ENCODE data around the gene BOLL. TPM values are rescaled to one million over a fixed set of nuclear protein-coding genes. Genes with fewer than 3 reads are reported as not detected.
"Not testable (repeated sequence)": the region's sequence is repeated elsewhere in the genome, so short reads cannot be mapped to it uniquely, and the experiment has no call there.

BOLL gene
- total RNA-seq, 1 experiment from 2014 or later: not detected

DNA sequence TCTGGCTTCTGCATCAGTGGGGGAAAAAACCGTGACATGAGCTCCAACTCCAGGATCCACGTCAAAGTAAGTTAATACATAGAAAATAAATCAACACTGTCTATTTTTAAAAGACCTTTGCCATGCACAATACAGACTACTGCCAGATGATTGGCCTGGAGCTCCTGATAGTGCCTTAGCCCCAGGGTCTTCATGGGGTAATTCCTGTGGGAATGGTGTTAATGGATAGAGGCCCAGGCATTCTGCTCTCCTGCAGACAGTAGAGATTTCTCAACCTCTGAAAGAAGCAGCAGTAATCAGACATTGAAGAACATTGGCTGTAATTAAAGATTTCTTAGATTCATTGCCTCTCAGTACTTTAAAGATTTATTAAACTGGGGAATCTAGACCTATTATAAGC lies 15.0 kb upstream of the BOLL start:
- DNase-seq (ENCODE audit: low spot score): no peak
- in situ Hi-C loops (cut with HindIII; ENCODE audit: low sequenced_read_pairs): no loop called here

DNA sequence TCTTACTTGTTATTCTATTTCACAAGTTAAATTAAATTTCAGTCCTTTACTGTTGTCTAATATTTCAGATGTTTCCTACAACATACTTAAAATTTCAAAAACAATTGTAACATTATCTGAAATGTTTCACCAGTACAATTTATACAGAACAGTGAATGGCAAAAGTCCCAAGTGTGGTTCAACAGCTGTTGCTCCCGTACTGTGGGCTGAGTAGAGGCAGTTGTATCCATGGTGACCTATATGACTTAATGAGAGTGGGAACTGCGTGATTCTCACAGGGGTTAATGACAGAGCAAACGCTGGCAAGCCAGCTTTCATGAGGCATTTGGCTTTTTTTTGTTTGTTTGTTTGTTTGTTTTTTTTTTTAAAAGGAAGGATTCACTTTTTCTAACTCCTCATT lies 13.9 kb upstream of the BOLL start:
- no peak for DNase-seq (ENCODE audit: low spot score)
- in situ Hi-C loops (cut with HindIII; ENCODE audit: low sequenced_read_pairs): no loop called here

DNA sequence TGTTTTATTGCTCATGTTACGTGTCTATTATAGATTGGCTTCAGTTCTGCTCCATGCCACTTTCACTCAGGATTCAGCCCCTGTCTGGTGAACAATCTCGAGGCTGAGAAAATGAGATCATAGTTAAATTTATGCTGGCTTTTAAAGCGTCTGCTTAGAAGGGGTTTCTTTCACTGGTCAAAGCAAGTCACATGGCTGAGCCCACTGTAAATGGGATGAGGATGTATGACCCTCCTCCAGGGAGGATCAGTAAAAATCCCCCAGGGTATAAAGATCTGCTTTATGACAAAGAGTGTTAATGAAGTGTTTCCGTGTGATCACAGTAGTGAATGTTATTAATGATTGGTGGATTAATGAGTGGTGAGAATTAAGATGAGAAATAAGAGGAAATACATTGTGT lies 13.1 kb upstream of the BOLL start:
- in situ Hi-C loops (cut with HindIII; ENCODE audit: low sequenced_read_pairs): no loop called here
- no peak for DNase-seq (ENCODE audit: low spot score)

DNA sequence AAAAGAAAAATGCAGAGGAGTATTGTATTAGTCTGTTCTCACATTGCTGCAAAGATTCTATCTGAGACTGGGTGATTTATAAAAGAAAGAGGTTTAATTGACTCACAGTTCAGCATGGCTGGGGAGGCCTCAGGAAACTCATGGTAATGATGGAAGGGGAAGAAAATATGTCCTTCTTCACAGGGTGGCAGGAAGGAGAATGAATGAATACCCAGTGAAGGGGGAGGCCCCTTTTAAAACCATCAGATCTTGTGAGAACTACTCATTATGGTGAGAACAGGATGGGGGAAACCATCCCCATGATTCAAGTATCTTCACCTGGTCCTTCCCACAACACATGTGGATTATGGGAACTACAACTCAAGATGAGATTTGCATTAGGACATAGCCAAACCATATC lies 10.2 kb upstream of the BOLL start:
- in situ Hi-C loops (cut with HindIII; ENCODE audit: low sequenced_read_pairs): no loop called here
- DNase-seq (ENCODE audit: low spot score): no peak

DNA sequence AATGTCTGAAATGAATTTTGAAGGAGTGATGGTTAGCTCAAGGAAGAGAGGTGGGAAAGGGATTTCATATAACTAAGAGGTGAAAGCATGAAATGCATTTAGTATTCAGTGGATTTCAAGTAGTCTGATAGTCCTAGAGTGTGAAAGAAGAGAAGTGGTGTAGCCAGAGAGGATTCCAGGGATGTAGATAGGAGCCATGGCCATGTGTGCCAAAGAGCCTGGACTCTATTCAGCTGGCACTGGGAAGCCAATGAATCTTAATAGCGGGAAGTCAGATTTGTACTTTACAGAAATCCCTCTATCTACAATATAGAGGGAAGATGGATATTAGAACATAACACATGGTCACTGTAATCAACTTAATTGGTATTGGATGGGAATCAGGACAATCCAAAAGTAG lies 8.3 kb upstream of the BOLL start:
- in situ Hi-C loops (cut with HindIII; ENCODE audit: low sequenced_read_pairs): no loop called here
- no peak for DNase-seq (ENCODE audit: low spot score)

DNA sequence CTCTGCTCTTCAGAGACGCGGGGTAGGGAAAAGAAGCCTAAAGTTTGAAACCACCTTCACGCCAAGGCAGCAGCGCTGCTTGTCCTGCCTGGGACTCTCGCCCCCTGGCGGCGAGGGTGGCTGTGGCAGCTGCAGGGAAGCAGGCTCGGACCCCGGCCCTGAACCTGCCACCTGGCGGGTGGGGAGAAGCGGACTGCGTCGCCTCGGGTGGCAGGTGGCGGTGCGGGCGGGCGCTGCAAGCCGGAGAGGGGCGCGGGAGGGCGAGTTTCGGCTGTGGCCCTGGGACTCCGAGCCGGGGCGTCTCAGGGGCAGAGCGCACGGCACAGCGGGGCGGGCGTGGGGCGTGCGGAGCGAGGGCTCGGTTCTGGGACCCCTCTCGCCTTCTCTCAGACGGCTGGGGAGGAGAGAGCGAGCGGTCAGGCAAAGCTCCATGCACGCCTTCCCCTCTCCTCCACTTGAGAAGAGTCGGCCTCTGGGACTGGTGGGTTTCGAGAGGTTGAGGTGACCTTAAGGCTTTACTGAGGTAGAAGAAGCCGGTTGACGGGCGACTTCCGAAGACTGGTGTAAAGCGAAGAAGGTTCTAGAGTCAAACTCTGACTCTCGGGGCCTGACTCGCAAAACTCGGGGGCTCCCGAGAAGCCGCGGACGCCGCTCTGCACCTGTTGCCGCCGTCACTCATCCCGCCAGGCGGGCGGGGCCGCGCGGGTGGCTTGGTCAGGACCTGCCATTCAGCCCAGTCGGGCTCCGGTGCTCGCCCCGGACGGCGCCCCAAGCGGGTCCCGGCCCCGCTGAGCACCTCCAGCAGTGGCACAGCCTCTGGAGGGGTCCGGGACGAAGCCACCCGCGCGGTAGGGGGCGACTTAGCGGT lies 1.1 kb upstream of the BOLL start:
- DNase-seq (ENCODE audit: low spot score): no peak
- in situ Hi-C loops (cut with HindIII; ENCODE audit: low sequenced_read_pairs): no loop called here

DNA sequence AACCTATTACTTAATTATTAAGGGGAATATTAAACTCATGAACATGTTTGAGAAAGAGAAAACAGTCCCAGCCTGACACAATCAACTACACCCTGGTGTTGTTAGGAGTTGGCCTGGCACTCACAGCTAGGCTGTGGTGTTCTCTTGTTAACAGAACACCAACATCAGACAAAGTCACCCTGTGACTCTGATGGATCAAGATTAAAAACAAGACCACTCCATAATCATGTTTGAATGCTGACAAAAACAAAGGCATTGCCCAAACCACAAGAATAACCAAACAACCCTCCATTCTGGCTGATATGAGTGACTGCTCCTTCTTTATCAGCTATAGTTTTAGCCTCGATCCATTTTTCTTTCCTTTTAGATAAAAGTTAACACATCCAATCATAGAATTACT lies 3.0 kb downstream of the BOLL start:
- in situ Hi-C loops (cut with HindIII; ENCODE audit: low sequenced_read_pairs): no loop called here
- DNase-seq (ENCODE audit: low spot score): no peak

DNA sequence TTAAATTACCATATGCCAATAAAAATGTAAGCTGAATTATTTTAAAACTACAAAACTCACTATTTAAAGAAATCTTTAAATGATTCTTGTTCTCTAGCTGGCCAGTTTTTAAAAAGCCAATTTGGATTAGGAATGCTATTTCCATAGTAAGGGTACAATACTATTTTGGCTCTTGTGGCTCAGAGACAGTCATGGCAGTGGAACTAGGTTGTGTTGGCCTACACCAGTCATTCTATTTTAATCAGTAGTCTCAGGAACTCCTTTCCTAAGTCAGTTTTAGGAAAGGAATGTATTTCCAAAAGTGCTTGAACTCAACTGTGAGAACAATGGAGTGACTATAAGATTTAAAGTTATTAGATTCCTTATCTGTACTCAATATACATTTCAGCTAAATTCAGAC lies 5.9 kb downstream of the BOLL start:
- no peak for DNase-seq (ENCODE audit: low spot score)
- in situ Hi-C loops (cut with HindIII; ENCODE audit: low sequenced_read_pairs): no loop called here

DNA sequence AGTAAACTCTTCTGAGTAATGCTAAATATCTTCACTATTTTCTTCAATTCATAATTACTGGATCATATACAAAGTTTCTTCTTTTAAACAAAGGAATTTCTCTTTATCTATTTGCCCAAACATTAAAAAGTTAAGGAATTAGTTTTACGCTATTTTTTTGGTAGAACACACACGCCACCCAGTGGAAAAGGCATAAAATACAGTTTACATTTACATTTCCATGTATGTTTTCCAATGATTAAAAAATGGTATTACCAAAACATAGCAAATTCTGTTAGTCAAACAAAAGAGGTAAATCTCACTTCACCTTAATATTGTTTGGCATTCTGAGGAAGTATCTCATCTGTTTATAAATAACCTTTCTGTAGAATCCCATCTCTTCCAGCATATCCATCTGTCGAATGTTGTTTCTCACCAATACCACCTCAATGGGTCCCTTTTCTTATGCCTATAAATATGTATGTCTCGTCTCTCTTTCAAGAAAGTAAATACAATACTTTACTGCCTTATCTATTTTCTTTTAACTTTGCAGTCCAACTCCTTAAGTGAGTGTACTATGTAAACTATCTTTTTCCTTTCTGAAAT lies 7.2 kb downstream of the BOLL start:
- in situ Hi-C loops (cut with HindIII; ENCODE audit: low sequenced_read_pairs): no loop called here

DNA sequence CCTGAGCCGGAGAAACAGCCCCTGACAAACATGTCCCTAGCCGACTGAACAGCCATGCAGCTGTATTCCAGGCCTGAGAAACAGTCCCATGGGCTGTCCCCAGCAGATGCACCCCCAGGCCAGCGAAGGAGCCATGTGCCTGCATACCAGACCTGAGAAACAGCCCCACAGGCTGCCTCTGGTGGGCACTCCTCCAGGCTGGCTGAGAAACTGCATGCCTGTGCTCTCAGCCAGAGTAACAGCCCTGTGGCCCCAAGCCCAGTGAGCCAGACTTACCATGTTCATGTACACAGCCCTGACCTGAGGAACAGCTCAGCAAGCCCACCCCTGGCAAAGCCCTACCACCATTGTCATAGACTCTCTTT lies 24.8 kb downstream of the BOLL start:
- no peak for DNase-seq (ENCODE audit: low spot score)
- in situ Hi-C loops (cut with HindIII; ENCODE audit: low sequenced_read_pairs): no loop called here

More for the DNA sequence above, 7.2 kb downstream of the BOLL start:
- DNase-seq (ENCODE audit: low spot score): peak; percentile 33

DNA sequence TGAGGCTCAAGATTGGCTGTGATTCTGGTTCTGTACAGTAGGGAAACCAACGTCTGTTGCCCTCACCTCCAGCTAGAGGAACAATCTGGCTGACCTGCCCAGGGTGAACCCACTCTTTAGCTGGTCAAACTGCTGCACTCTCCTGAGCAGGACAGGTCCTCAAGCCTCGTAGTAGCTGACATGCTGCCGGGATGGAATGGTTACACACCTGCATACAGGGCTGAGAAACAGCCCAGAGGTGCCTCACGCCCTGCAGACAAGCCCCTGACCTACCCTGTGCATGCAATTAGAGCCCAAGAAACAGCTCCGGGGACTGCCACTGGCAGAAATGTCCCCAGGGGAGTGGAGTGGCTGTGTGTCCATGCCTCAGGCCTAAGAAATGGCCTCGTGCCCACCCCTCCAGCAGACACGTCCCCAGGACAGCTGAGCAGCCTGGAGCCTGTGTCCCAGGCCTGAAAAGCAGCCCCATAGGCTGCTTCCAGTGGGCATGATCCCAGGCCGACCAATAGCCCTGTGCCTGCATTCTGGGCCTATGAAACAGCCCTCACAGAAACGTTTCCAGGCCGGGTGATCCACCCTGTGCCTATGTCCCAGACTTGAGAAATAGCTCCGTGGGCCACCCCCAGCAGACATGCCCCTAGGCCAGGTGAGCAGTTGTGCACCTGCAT lies 25.4 kb downstream of the BOLL start:
- in situ Hi-C loops (cut with HindIII; ENCODE audit: low sequenced_read_pairs): no loop called here
- no peak for DNase-seq (ENCODE audit: low spot score)

DNA sequence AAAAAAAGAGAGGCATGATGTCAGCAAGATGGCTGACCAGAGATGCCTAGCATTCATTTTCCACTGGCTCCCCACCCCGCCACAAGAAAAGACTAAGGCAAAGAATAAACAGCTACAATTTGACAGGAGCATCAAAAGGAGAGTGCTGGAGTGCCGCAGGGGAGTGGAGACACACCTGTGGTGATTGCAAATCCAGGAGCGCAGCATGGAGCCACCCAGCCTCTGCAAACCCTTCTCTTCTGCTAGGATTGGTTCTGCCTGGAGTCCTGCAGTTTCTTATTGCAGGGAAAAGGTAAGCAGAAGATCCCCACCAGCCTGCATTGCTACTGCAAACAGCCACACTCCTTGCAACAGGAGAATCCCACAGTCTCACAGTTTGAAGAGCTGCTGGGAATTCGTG lies 26.1 kb downstream of the BOLL start:
- in situ Hi-C loops (cut with HindIII; ENCODE audit: low sequenced_read_pairs): no loop called here

DNA sequence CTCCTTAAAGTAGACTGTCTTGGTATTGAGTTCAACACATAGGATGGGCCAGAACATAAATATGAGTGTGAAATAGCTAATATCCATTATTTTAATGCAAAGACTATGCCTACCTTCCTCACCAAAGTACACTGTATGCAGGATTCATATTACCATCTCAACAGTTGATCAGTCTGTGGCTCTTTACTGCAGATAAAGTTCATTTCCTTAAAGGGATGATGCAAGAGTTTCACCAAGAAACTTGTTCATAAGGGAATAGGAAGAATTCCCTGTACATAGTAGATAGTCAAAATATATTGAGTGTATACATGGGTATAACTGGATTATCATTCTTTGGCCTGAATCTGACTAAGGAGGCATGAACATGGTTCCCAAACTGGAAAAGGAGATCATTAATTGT lies 44.9 kb downstream of the BOLL start:
- in situ Hi-C loops (cut with HindIII; ENCODE audit: low sequenced_read_pairs): no loop called here

More for the DNA sequence above, 26.1 kb downstream of the BOLL start:
- no peak for DNase-seq (ENCODE audit: low spot score)

DNA sequence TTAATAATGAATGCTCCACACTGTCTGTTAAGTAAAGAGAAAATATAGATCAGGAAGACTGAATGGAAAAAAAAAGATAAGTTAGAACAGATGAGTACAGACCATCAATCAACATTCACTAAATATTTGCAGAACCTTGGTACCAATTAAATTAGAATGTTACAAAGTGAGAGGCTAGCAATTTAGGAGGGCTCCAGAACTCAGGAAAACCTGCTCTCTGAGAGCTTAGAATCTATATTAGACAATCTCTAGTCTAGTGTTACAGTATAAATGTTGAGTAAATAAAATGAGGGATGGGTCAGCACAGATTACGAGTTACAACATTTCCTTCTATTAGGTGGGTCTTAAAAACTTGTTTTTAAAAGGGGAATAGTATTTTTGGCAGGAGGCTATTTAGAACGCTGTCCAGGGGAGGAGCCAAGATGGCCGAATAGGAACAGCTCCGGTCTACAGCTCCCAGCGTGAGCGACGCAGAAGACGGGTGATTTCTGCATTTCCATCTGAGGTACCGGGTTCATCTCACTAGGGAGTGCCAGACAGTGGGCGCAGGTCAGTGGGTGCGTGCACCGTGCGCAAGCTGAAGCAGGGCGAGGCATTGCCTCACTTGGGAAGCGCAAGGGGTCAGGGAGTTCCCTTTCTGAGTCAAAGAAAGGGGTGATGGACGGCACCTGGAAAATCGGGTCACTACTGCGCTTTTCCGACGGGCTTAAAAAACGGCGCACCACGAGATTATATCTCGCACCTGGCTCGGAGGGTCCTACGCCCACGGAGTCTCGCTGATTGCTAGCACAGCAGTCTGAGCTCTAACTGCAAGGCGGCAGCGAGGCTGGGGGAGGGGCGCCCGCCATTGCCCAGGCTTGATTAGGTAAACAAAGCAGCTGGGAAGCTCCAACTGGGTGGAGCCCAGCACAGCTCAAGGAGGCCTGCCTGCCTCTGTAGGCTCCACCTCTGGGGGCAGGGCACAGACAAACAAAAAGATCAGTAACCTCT lies 56.3 kb downstream of the BOLL start:
- DNase-seq (ENCODE audit: low spot score); in situ Hi-C loops (cut with HindIII; ENCODE audit: low sequenced_read_pairs): not testable (repeated sequence)

More for the DNA sequence above, 44.9 kb downstream of the BOLL start:
- DNase-seq (ENCODE audit: low spot score): no peak

DNA sequence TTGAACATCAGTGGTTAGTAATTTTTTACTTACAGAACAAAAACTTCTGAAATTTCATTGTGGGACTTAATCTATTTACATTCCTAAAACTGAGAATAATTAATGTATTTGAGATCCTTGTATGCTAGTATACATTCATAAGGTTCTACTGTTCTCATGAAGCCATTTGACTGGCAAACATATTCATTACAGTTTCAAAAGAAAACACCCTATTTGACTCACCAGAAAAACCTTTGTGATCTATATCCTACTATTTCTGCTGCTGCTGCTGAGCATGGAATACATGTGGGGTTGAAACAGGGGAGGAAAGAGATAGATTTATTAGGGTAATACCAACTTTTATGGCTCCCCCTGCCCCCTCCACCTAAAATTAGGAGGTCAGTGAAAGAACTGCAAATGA lies 58.1 kb downstream of the BOLL start:
- in situ Hi-C loops (cut with HindIII; ENCODE audit: low sequenced_read_pairs): no loop called here
- no peak for DNase-seq (ENCODE audit: low spot score)

DNA sequence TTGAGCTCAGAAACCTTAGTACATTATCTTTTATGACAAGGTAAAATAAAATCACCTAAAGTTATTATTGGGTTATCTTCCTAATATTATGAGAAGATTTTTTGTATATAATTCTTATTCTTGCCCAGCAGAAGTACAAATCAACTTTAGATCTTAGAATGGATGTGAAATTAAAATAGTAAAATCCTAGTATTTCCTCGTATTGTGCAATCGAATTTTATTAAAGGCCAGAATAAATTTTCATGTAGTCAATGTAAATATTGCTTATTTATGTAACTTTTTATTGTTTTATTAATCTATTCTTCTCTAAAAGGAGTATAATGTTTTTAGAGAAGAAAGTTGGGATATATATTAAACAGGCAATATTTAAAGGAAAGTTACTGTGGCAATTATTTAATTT lies 67.3 kb downstream of the BOLL start:
- in situ Hi-C loops (cut with HindIII; ENCODE audit: low sequenced_read_pairs): no loop called here
- no peak for DNase-seq (ENCODE audit: low spot score)

DNA sequence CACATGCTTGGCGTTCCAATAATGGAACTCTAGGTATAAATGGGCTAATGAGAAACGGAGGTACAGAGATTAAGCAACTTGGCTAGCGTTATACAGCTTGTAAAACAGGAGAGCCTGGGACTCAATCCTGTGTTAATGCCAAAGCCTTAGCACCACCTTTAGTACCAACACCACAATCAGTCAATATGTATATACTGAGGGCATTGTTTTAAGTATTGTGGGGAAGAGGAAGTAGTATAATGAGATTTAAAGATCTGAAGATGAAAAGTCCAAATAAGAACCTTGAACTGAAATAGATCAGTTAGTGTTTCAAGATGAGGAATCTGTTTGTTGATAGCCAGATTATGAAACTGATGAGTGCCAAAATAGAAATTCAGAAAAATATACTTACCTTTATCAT lies 71.8 kb downstream of the BOLL start:
- in situ Hi-C loops (cut with HindIII; ENCODE audit: low sequenced_read_pairs): no loop called here

DNA sequence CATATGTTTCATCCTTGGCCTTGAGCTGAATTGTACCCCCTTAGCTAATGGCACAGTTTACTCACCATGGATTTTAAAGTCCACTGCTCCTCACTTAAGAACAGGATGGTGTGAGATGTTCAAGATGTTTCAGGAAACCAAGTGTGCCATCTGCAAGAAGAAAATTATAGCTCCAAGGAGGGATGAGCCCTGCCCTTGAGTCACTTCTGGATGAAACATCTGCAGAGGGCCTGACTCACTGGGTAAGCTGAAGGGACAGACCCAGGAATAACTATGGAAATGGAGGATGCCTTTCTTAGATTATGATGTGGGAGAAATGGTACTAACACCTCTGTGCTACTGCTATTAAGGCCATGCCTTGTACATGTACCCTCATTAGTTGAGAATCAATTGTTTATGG lies 73.5 kb downstream of the BOLL start:
- DNase-seq (ENCODE audit: low spot score): no peak
- in situ Hi-C loops (cut with HindIII; ENCODE audit: low sequenced_read_pairs): no loop called here

More for the DNA sequence above, 71.8 kb downstream of the BOLL start:
- DNase-seq (ENCODE audit: low spot score): no peak

DNA sequence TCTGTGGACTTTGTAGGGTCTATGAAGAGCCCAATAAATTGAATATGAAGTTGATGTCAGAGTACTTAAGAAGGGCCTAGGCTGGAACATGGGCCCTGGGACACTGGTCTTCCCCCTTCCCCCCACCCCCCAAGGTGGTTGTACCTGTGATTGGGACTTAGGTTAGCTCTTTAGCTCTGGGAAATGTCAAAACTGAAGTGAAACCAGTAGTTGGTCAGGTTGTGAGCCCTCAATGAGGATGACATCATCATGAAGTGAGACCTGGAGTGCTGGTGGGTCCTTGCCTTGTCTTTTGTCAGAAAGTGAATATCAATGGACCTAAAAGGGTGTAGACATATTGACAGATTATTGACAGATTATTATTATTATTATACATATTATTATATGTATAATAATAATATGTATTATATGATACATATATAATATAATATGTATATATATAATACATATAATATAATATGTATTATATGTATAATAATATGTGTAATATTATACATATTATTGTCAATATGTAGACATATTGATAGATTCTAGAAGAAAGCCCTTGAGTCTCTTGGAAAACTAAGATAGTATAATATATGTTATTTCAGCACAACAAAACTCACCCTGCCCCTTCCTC lies 74.6 kb downstream of the BOLL start:
- in situ Hi-C loops (cut with HindIII; ENCODE audit: low sequenced_read_pairs): no loop called here
- DNase-seq (ENCODE audit: low spot score): no peak
